GM06990 (cell line): ENCODE data around the gene SPDEF.

Experiments
- DNase-seq: peaks from one replicate; pipeline ENCODE4 v3.0.0-alpha.2; 2011; ENCODE audit not compliant: insufficient read length; ENCODE audit errors: extremely low read depth
- H3K27me3 ChIP-seq: replicated peaks from 2 replicates; pipeline ENCODE4 v1.6.0; 2011; ENCODE audit warnings: low read length; ENCODE audit not compliant: control insufficient read depth, insufficient read depth
- H3K36me3 ChIP-seq: 2 replicates; pipeline ENCODE4 v1.5.1; 2011; ENCODE audit warnings: low read length; ENCODE audit not compliant: control insufficient read depth, insufficient read depth
- H3K4me3 ChIP-seq: replicated peaks from 2 replicates; pipeline ENCODE4 v1.5.1; 2011; ENCODE audit warnings: low read depth, mild to moderate bottlenecking, control low read depth, low read length
- CTCF ChIP-seq: IDR thresholded peaks from 2 replicates; pipeline ENCODE4 v1.5.1; 2011; ENCODE audit warnings: low read length, control low read depth, mild to moderate bottlenecking, inconsistent platforms; ENCODE audit not compliant: insufficient read depth, poor library complexity, severe bottlenecking

SPDEF gene

GRCh38 chr6:34523441-34524206, 32.5 kb downstream of the SPDEF start:
- Histone ChIP-seq H3K36me3 (no peaks in the 10 kb centered on the region), H3K27me3 (no peaks in the 10 kb centered on the region), H3K4me3 (no peak overlapping the region)
- no peak for DNase-seq
- TF ChIP-seq CTCF, result no peak

GRCh38 chr6:34522761-34523160, 33.4 kb downstream of the SPDEF start:
- Histone ChIP-seq H3K36me3 (no peaks in the 10 kb centered on the region), H3K4me3 (no peak overlapping the region), H3K27me3 (no peaks in the 10 kb centered on the region)
- no peak for DNase-seq
- TF ChIP-seq CTCF, result no peak

- no peak for TF ChIP-seq CTCF
- Histone ChIP-seq H3K36me3 (no peaks in the 10 kb centered on the region), H3K4me3 (no peak overlapping the region), H3K27me3 (no peaks in the 10 kb centered on the region)
- no peak for DNase-seq
These were observed 34.5 kb downstream of the SPDEF start for GRCh38 chr6:34521463-34522285.

- H3K27me3 ChIP-seq, result no peaks in the 10 kb centered on the region; the same call in 1 of the 2 replicates
- H3K4me3 ChIP-seq, result no peak overlapping the region
- no peak for DNase-seq
- TF ChIP-seq CTCF, result no peak
- no peaks in the 10 kb centered on the region for H3K36me3 ChIP-seq
These were observed 35.3 kb downstream of the SPDEF start for GRCh38 chr6:34520645-34521462.

- DNase-seq, result no peak
- TF ChIP-seq CTCF, result no peak
These were observed 36.0 kb downstream of the SPDEF start for GRCh38 chr6:34519971-34520644.

More at GRCh38 chr6:34519971-34520644, 36.0 kb downstream of the SPDEF start:
- H3K4me3 ChIP-seq, result no peak overlapping the region
- no peaks in the 10 kb centered on the region; the same call in 1 of the 2 replicates for H3K27me3 ChIP-seq
- H3K36me3 ChIP-seq, result no peaks in the 10 kb centered on the region
